RWPE1 (cell line): ENCODE measurements around the gene KDELR3.

Source experiments
- CTCF ChIA-PET: fragments of 350-600 bp; sonication (Branson Sonifier 250); formaldehyde crosslinking; extraction: SDS; loops from one replicate; lab custom pipeline; 2021; lab: Yijun Ruan, JAX
- POLR2A ChIA-PET: fragments of 400-600 bp; formaldehyde crosslinking; extraction: SDS; loops from one replicate; lab custom pipeline; 2020; ENCODE audit warnings: antibody characterized with exemption; ENCODE audit not compliant: low non-redundant PET; lab: Yijun Ruan, JAX
- DNase-seq: peaks from one replicate; pipeline ENCODE4 v3.0.0; 2012; ENCODE audit warnings: low spot score
- H3K27ac ChIP-seq: fragments of 450-650 bp; 2 replicates; pipeline ENCODE4 v1.5.1; 2017
- TF ChIP-seq, protein P1 (sequence below): fragments of 450-650 bp; conservative IDR thresholded peaks from 2 replicates; pipeline ENCODE4 v1.5.1; 2017; ENCODE audit warnings: low read depth, mild to moderate bottlenecking

Gene KDELR3

DNA sequence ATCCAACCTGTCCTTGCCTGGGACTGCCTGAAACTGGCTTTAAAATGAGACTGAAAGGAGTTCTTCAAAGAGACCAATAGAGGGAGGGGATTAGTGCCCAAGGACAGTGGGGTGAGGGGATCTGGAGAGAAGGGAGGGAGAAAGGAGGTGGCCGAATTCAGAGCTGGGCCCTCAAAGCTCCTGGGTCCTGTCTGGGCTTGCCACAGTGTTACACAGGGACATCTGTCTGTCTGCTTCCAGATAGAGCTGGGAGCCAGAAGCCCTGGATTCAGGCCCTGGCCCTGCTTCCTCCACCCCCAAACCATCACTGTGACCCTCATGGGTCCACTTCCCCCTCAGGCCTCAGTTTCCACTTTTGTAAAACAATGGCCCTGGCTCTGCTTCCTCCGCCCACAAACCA lies 16.5 kb upstream of the KDELR3 start:
- ChIA-PET POLR2A (no interaction called here), CTCF (interaction anchor here (0.7 kb wide), 1 partner anchor 24 kb away, joined by 3 read pairs; no protein-coding TSS in a partner anchor)
- DNase-seq = no peak
- TF ChIP-seq, protein P1, sequence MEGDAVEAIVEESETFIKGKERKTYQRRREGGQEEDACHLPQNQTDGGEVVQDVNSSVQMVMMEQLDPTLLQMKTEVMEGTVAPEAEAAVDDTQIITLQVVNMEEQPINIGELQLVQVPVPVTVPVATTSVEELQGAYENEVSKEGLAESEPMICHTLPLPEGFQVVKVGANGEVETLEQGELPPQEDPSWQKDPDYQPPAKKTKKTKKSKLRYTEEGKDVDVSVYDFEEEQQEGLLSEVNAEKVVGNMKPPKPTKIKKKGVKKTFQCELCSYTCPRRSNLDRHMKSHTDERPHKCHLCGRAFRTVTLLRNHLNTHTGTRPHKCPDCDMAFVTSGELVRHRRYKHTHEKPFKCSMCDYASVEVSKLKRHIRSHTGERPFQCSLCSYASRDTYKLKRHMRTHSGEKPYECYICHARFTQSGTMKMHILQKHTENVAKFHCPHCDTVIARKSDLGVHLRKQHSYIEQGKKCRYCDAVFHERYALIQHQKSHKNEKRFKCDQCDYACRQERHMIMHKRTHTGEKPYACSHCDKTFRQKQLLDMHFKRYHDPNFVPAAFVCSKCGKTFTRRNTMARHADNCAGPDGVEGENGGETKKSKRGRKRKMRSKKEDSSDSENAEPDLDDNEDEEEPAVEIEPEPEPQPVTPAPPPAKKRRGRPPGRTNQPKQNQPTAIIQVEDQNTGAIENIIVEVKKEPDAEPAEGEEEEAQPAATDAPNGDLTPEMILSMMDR = no peak
- H3K27ac ChIP-seq = peak overlapping the region; percentile 14; the same call in 1 of the 2 replicates

DNA sequence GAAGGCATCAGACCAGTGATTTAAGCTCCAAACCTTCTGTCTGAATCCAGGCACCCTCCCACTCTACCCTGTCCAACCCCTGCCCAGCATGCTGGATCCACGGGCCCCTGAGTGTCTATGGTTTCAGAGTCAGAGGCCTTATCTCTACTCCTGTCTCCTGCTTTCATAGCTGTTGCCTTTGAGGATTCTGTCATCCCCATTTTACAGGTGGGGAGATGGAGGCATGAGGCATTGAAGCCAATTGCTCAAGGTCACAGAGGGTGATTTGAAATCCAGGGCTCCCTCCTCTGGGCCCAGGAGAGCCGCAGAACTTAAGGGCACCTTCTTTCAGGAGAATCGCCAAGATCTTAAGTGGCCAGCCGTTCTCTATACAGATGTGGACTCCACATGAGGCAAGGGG lies 16.0 kb upstream of the KDELR3 start:
- CTCF ChIA-PET = interaction anchor here (0.7 kb wide), 1 partner anchor 23 kb away, joined by 3 read pairs; no protein-coding TSS in a partner anchor
- TF ChIP-seq, protein P1 = no peak
- POLR2A ChIA-PET = no interaction called here

DNA sequence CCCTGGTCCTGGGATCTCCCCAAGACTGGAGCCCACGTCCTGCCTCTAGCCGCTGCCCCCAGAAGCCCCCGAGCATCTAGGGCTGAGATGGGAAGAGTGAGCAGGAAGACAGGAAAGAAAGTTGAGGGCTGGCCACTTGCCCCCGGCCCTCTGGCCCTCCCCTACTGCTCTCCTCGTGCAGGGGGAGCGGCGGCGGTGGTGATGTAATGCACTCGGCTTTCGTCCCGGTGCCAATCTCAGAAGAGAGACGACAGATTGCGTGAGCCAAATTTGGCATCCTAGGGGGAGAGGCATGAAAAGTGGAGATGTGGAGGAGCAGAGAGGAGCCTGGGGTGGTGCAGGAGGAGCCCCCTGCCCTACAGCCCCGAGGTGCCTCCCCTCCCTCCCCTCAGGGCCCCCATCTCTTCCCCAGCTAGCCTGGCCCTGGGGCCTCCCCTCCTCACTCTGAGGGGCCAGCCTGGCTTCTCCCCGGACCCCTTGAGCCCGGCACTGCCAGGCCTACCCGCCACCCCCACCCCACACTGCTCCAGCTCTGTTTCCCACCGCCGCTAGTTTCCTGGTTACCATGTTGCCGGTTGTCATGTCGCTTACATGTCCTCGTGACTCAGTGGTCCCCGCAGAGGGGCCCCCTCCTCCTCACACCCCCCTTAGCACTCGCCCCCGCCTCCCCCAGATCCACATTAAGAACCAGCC lies 15.4 kb upstream of the KDELR3 start:
- DNase-seq = no peak
- POLR2A ChIA-PET = no interaction called here
- CTCF ChIA-PET = no interaction called here
- no peak overlapping the region for H3K27ac ChIP-seq
- TF ChIP-seq, protein P1 = no peak

More for the DNA sequence above, 16.0 kb upstream of the KDELR3 start:
- DNase-seq = no peak
- H3K27ac ChIP-seq = no peak overlapping the region

DNA sequence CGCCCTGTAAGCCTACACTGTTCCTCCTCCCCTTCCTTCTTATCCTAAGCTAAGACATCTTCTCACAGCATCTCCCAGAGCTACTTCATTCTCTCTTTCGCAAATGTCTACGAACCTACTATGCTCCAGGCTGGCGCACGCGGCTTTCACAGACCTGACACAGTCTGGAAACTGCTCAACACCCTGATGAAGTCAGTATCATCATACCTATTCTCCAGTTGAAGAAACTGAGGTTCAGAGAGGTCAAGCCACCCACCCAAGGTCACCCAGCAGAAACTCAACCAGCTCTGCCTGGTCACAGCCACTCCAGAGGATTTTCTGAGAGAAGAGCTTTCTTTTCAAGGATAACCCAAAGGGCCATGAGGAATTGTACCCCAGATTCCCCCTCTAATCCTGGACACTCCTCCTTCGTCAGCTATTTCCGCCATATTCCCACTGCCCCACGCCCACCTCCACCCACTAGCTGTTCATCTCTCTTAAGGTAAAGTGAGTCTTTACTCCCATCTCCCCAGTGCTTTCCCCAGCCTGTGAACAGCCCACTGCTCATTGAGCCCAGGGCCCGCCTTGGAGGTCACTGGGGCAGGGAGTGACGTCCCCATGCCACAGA lies 14.7 kb upstream of the KDELR3 start:
- CTCF ChIA-PET = no interaction called here
- no peak for DNase-seq
- no peak overlapping the region for H3K27ac ChIP-seq
- POLR2A ChIA-PET = no interaction called here
- TF ChIP-seq, protein P1 = no peak

DNA sequence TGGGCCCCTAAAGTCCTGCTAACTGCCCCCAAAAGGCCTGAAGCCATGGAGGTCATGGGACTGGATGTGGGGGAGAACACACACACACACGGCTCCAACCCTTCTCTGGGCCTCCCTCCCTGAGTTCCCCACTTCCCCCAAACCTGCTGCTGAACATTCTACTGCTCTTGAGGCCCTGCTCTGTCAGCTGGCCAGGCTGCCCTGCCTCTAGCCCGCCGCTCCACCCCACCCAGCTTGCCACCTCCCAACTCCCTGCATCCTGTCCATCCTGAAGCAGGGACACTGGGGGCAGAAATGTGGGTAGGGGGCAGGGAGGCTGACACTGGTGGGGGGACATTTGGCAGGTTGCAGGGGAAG lies 13.9 kb upstream of the KDELR3 start:
- no peak for DNase-seq
- TF ChIP-seq, protein P1 = no peak
- CTCF ChIA-PET = no interaction called here
- no peak overlapping the region for H3K27ac ChIP-seq
- POLR2A ChIA-PET = no interaction called here

DNA sequence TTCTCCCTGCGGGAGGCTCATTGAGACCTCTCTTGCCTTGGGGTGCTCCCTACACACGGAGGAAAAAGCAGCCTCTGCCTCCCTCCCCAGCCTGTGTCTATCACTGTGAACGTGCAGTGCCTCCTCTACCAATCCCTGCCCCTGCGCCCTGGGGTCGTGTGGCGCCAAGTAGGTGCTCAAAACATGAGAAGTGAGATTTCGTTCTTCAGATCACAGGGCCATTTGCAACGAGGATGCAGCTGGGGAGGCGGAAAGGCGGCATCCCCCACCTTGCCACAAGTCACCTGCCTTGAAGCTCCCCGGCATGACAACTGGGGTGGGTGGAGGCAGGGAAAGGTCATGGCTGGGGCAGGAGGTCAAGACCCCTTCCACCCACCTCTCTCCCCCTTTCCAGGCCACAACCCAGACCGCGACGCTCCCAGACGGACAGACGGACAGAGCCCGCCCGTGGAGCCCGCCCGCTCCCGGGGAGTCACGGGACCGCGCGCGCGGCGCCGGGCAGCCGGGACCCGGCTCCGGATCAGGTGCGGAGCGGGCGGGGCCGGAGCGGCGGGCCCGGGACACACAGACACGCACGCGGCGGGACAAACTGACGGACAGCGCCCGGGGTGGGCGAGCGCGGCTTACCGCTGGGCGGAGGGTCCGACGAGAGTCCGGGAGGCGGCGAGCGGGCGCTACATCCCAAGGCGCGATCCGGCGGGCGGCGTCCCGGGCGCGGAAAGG lies 13.4 kb upstream of the KDELR3 start:
- POLR2A ChIA-PET = no interaction called here
- H3K27ac ChIP-seq = no peak overlapping the region
- TF ChIP-seq, protein P1 = no peak
- CTCF ChIA-PET = no interaction called here
- no peak for DNase-seq
